C4-2B (cell line): ENCODE data around the gene ELF1.

Source experiments
- ZFX ChIP-seq: fragments of 450-650 bp; IDR thresholded peaks from 2 replicates; pipeline ENCODE4 v1.6.1; 2017
- TF ChIP-seq, protein P1 (sequence below): fragments of 450-650 bp; conservative IDR thresholded peaks from 2 replicates; pipeline ENCODE4 v1.5.1; 2017; ENCODE audit warnings: mild to moderate bottlenecking

DNA sequence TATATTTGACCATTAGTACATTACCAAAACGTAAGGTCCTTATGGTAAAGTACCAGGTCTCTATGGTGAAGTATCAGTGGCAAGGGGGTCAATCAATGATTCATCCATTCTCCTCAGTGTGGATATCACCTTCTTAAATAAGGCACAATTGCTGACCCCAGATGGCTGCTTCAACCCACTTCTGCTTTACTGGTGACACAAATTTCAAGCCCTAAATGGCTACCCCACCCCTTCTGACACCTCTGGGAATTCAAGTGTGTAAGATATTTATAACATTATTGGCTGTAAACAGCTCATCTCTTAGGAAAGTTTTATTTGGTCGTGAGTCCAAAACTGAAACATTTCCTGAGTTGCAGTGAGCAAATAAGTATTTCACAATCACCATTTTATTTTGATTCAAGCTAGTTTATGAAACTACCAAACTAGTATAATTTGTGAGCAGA is 34.3 kb upstream of the ELF1 start:
- TF ChIP-seq, protein P1, sequence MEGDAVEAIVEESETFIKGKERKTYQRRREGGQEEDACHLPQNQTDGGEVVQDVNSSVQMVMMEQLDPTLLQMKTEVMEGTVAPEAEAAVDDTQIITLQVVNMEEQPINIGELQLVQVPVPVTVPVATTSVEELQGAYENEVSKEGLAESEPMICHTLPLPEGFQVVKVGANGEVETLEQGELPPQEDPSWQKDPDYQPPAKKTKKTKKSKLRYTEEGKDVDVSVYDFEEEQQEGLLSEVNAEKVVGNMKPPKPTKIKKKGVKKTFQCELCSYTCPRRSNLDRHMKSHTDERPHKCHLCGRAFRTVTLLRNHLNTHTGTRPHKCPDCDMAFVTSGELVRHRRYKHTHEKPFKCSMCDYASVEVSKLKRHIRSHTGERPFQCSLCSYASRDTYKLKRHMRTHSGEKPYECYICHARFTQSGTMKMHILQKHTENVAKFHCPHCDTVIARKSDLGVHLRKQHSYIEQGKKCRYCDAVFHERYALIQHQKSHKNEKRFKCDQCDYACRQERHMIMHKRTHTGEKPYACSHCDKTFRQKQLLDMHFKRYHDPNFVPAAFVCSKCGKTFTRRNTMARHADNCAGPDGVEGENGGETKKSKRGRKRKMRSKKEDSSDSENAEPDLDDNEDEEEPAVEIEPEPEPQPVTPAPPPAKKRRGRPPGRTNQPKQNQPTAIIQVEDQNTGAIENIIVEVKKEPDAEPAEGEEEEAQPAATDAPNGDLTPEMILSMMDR: no peak
- TF ChIP-seq ZFX: no peak
